ENCODE results near the gene TEAD4. TPM values are rescaled to one million over a fixed set of nuclear protein-coding genes. Genes with fewer than 3 reads are reported as not detected.

TEAD4 gene
- total RNA-seq, 1 experiment from 2014 or later = 33.8 TPM

- TF ChIP-seq, protein P1, sequence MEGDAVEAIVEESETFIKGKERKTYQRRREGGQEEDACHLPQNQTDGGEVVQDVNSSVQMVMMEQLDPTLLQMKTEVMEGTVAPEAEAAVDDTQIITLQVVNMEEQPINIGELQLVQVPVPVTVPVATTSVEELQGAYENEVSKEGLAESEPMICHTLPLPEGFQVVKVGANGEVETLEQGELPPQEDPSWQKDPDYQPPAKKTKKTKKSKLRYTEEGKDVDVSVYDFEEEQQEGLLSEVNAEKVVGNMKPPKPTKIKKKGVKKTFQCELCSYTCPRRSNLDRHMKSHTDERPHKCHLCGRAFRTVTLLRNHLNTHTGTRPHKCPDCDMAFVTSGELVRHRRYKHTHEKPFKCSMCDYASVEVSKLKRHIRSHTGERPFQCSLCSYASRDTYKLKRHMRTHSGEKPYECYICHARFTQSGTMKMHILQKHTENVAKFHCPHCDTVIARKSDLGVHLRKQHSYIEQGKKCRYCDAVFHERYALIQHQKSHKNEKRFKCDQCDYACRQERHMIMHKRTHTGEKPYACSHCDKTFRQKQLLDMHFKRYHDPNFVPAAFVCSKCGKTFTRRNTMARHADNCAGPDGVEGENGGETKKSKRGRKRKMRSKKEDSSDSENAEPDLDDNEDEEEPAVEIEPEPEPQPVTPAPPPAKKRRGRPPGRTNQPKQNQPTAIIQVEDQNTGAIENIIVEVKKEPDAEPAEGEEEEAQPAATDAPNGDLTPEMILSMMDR (IDR thresholded peaks at IDR 0.05; ENCODE audit: unreplicated experiment) = no peak
- no TSS peak for BruUV-seq (replicated peaks)
- Mint-ChIP-seq H3K4me3 (ENCODE audit: unreplicated experiment) (no peak overlapping the region), H3K9me3 (ENCODE audit: unreplicated experiment) (no peaks in the 10 kb centered on the region), H3K4me1 (ENCODE audit: insufficient read depth, unreplicated experiment) (peaks cover 7% of the 10 kb centered on the region), H3K36me3 (ENCODE audit: insufficient read depth, unreplicated experiment) (peaks cover 6% of the 10 kb centered on the region), H3K27me3 (ENCODE audit: insufficient read depth, unreplicated experiment) (no peaks in the 10 kb centered on the region), H3K27ac (ENCODE audit: low read depth, unreplicated experiment) (no peak overlapping the region)
- POLR2A ChIA-PET = interaction anchor here (0.6 kb wide), 1 partner anchor 55 kb away, joined by 3 read pairs; no protein-coding TSS in a partner anchor
- intact Hi-C loops (cut with micrococcal nuclease) = no loop called here
- CTCF ChIA-PET = interaction anchor here (0.6 kb wide), 2 partner anchors 9 to 87 kb away, joined by 3 to 4 read pairs; partner anchors contain the start of gene TULP3
- DNase-seq (ENCODE audit: unreplicated experiment) = no peak
Measured at GRCh38 chr12:2977776-2978175, 18.6 kb downstream of the TEAD4 start.

DNA sequence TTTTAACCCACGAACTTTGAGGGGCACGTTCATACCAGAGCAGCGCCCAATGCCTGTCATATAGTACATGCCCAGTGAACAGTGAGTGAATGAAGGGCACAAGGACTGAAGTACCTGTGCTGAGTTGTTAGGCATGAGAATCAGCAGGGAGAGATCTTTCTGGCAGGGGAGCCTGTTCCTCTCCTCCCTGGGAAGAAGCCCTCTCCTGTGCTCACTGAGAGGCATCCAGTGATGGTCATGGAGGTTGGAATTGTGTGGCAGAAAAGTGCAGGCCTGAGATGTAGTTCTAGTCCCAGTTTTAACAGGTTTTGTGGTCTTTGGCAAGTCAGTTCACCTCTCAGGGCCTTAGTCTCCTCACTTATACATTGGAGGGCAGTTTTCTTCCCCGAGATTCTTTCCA, 20.6 kb downstream of the TEAD4 start:
- DNase-seq (ENCODE audit: unreplicated experiment) = no peak
- TF ChIP-seq, protein P1 (IDR thresholded peaks at IDR 0.05; ENCODE audit: unreplicated experiment) = no peak
- no peaks in the 10 kb centered on the region for H3K27me3 Mint-ChIP-seq (ENCODE audit: insufficient read depth, unreplicated experiment)
- ChIA-PET CTCF (no interaction called here), POLR2A (interaction anchor here (1.0 kb wide), 1 partner anchor 16 kb away, joined by 3 read pairs; no protein-coding TSS in a partner anchor)
- H3K27ac Mint-ChIP-seq (ENCODE audit: low read depth, unreplicated experiment) = no peak overlapping the region
- peaks cover 5% of the 10 kb centered on the region for H3K36me3 Mint-ChIP-seq (ENCODE audit: insufficient read depth, unreplicated experiment)
- H3K4me3 Mint-ChIP-seq (ENCODE audit: unreplicated experiment) = no peak overlapping the region
- no peaks in the 10 kb centered on the region for H3K9me3 Mint-ChIP-seq (ENCODE audit: unreplicated experiment)
- no TSS peak for BruUV-seq (replicated peaks)
- intact Hi-C loops (cut with micrococcal nuclease) = no loop called here
- H3K4me1 Mint-ChIP-seq (ENCODE audit: insufficient read depth, unreplicated experiment) = peaks cover 8% of the 10 kb centered on the region

DNA sequence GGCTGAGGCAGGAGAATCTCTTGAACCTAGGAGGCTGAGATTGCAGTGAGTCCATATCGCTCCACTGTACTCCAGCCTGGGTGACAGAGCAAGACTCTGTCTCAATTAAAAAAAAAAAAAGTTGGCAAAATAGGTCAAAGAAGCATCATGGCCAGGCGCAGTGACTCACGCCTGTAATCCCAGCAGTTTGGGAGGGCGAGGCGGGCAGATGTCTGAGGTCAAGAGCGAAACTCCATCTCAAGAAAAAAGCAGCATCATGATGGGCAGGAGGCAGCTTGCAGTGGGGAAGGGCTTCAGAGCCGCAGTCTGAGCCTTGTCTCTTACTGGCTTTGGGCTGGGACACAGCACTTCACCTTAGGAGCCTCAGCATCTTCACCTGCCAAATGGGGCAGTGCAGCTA, 21.4 kb downstream of the TEAD4 start:
- BruUV-seq (replicated peaks) = no TSS peak
- Mint-ChIP-seq H3K9me3 (ENCODE audit: unreplicated experiment) (no peaks in the 10 kb centered on the region), H3K4me3 (ENCODE audit: unreplicated experiment) (no peak overlapping the region), H3K4me1 (ENCODE audit: insufficient read depth, unreplicated experiment) (peaks cover 8% of the 10 kb centered on the region), H3K27me3 (ENCODE audit: insufficient read depth, unreplicated experiment) (no peaks in the 10 kb centered on the region), H3K27ac (ENCODE audit: low read depth, unreplicated experiment) (no peak overlapping the region), H3K36me3 (ENCODE audit: insufficient read depth, unreplicated experiment) (peaks cover 11% of the 10 kb centered on the region)
- ChIA-PET POLR2A (interaction anchor here (1.0 kb wide), 1 partner anchor 17 kb away, joined by 3 read pairs; no protein-coding TSS in a partner anchor), CTCF (no interaction called here)
- TF ChIP-seq, protein P1 (IDR thresholded peaks at IDR 0.05; ENCODE audit: unreplicated experiment) = no peak
- intact Hi-C loops (cut with micrococcal nuclease) = no loop called here
- no peak for DNase-seq (ENCODE audit: unreplicated experiment)

GRCh38 chr12:2982361-2982760, 23.2 kb downstream of the TEAD4 start:
- Mint-ChIP-seq H3K36me3 (ENCODE audit: insufficient read depth, unreplicated experiment) (peaks cover 17% of the 10 kb centered on the region), H3K27ac (ENCODE audit: low read depth, unreplicated experiment) (no peak overlapping the region), H3K4me1 (ENCODE audit: insufficient read depth, unreplicated experiment) (peaks cover 8% of the 10 kb centered on the region), H3K4me3 (ENCODE audit: unreplicated experiment) (no peak overlapping the region), H3K27me3 (ENCODE audit: insufficient read depth, unreplicated experiment) (no peaks in the 10 kb centered on the region), H3K9me3 (ENCODE audit: unreplicated experiment) (no peaks in the 10 kb centered on the region)
- BruUV-seq (replicated peaks) = no TSS peak
- TF ChIP-seq, protein P1 (IDR thresholded peaks at IDR 0.05; ENCODE audit: unreplicated experiment) = no peak
- no peak for DNase-seq (ENCODE audit: unreplicated experiment)
- intact Hi-C loops (cut with micrococcal nuclease) = no loop called here
- ChIA-PET POLR2A (interaction anchor here (0.6 kb wide), 1 partner anchor 19 kb away, joined by 3 read pairs; no protein-coding TSS in a partner anchor), CTCF (no interaction called here)
